ENCODE measurements around the gene AADACL2. TPM values are rescaled to one million over a fixed set of nuclear protein-coding genes. Genes with fewer than 3 reads are reported as not detected.
"Not testable (repeated sequence)": the region's sequence is repeated elsewhere in the genome, so short reads cannot be mapped to it uniquely, and the experiment has no call there.

AADACL2 gene
- total RNA-seq, 1 donor from 2014 or later: not detected

GRCh38 chr3:151789853-151790463 is 56.2 kb downstream of the AADACL2 start:
- TF ChIP-seq CTCF (IDR thresholded peaks at IDR 0.05): no peak
- H3K27me3 Mint-ChIP-seq (ENCODE audit: low read depth): no peaks in the 10 kb centered on the region
- no peaks in the 10 kb centered on the region for H3K4me1 Mint-ChIP-seq (ENCODE audit: low read depth)
- no peak for DNase-seq (ENCODE audit: low spot score)
- H3K36me3 Mint-ChIP-seq (ENCODE audit: low read depth): peaks cover 2% of the 10 kb centered on the region
- peaks cover 3% of the 10 kb centered on the region for H3K9me3 Mint-ChIP-seq (ENCODE audit: low read depth)
- peak overlapping the region; percentile 73 for H3K27ac Mint-ChIP-seq (ENCODE audit: unreplicated experiment)
- H3K4me3 Mint-ChIP-seq (ENCODE audit: unreplicated experiment): no peak overlapping the region

- DNase-seq (ENCODE audit: low spot score); H3K4me1 Mint-ChIP-seq (ENCODE audit: low read depth); H3K36me3 Mint-ChIP-seq (ENCODE audit: low read depth); H3K27me3 Mint-ChIP-seq (ENCODE audit: low read depth); H3K9me3 Mint-ChIP-seq (ENCODE audit: low read depth); H3K4me3 Mint-ChIP-seq (ENCODE audit: unreplicated experiment); H3K27ac Mint-ChIP-seq (ENCODE audit: unreplicated experiment): not testable (repeated sequence)
Observed at GRCh38 chr3:151790763-151791162, 57.0 kb downstream of the AADACL2 start.

DNA sequence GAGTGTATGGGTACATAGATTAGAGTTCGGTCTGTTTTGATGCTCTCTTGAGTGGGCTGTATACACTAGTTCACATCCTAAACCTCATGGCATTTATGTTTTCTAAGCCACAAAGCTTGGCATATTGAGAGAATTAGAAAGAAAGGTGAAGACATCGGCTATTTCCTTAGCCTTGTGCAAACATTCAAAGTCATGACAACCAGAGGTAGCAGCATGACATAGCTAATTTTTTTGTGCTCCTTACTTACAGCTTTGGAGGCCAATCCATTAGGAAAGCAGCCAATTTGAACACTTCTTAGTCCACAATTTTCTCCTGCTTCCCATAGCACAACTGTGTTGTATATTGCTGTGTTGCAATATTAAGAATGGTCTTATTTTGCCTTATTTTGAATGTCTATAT is 58.7 kb downstream of the AADACL2 start:
- peaks cover 3% of the 10 kb centered on the region for H3K9me3 Mint-ChIP-seq (ENCODE audit: low read depth)
- H3K4me1 Mint-ChIP-seq (ENCODE audit: low read depth): no peaks in the 10 kb centered on the region
- no peak overlapping the region for H3K27ac Mint-ChIP-seq (ENCODE audit: unreplicated experiment)
- no peak for TF ChIP-seq CTCF (IDR thresholded peaks at IDR 0.05)
- no peak for DNase-seq (ENCODE audit: low spot score)
- no peak overlapping the region for H3K4me3 Mint-ChIP-seq (ENCODE audit: unreplicated experiment)
- peaks cover 2% of the 10 kb centered on the region for H3K36me3 Mint-ChIP-seq (ENCODE audit: low read depth)
- no peaks in the 10 kb centered on the region for H3K27me3 Mint-ChIP-seq (ENCODE audit: low read depth)

GRCh38 chr3:151793636-151794035 is 59.9 kb downstream of the AADACL2 start:
- no peak overlapping the region for H3K4me3 Mint-ChIP-seq (ENCODE audit: unreplicated experiment)
- peaks cover 2% of the 10 kb centered on the region for H3K36me3 Mint-ChIP-seq (ENCODE audit: low read depth)
- no peak for DNase-seq (ENCODE audit: low spot score)
- H3K27ac Mint-ChIP-seq (ENCODE audit: unreplicated experiment): no peak overlapping the region
- H3K4me1 Mint-ChIP-seq (ENCODE audit: low read depth): no peaks in the 10 kb centered on the region
- no peaks in the 10 kb centered on the region for H3K27me3 Mint-ChIP-seq (ENCODE audit: low read depth)
- H3K9me3 Mint-ChIP-seq (ENCODE audit: low read depth): peaks cover 3% of the 10 kb centered on the region
- TF ChIP-seq CTCF (IDR thresholded peaks at IDR 0.05): no peak

GRCh38 chr3:151794080-151794479 is 60.4 kb downstream of the AADACL2 start:
- Mint-ChIP-seq H3K36me3 (ENCODE audit: low read depth) (peaks cover 2% of the 10 kb centered on the region), H3K27me3 (ENCODE audit: low read depth) (no peaks in the 10 kb centered on the region), H3K4me3 (ENCODE audit: unreplicated experiment) (no peak overlapping the region), H3K27ac (ENCODE audit: unreplicated experiment) (no peak overlapping the region), H3K9me3 (ENCODE audit: low read depth) (peaks cover 3% of the 10 kb centered on the region), H3K4me1 (ENCODE audit: low read depth) (no peaks in the 10 kb centered on the region)
- TF ChIP-seq CTCF (IDR thresholded peaks at IDR 0.05): no peak
- no peak for DNase-seq (ENCODE audit: low spot score)

- no peak for DNase-seq (ENCODE audit: low spot score)
- peaks cover 2% of the 10 kb centered on the region for H3K36me3 Mint-ChIP-seq (ENCODE audit: low read depth)
- no peak overlapping the region for H3K27ac Mint-ChIP-seq (ENCODE audit: unreplicated experiment)
Observed at GRCh38 chr3:151795276-151795675, 61.5 kb downstream of the AADACL2 start.

More at GRCh38 chr3:151795276-151795675, 61.5 kb downstream of the AADACL2 start:
- H3K4me3 Mint-ChIP-seq (ENCODE audit: unreplicated experiment): no peak overlapping the region
- no peaks in the 10 kb centered on the region for H3K27me3 Mint-ChIP-seq (ENCODE audit: low read depth)
- TF ChIP-seq CTCF (IDR thresholded peaks at IDR 0.05): no peak
- H3K9me3 Mint-ChIP-seq (ENCODE audit: low read depth): peaks cover 3% of the 10 kb centered on the region
- H3K4me1 Mint-ChIP-seq (ENCODE audit: low read depth): no peaks in the 10 kb centered on the region

Data from chondrocyte (in vitro differentiated cells).